Smooth muscle cell (in vitro differentiated cells): ENCODE measurements around the gene ADAMTSL3. TPM values are rescaled to one million over a fixed set of nuclear protein-coding genes. Genes with fewer than 3 reads are reported as not detected.
A peak's percentile ranks its signal among the peaks of the same experiment; 100 is the strongest.

Experiments used
- DNase-seq: peaks from one replicate; lab custom pipeline; 2025; ENCODE audit not compliant: unreplicated experiment; lab: John Stamatoyannopoulos, UW
- H2AFZ ChIP-seq: fragments of 200-600 bp; sonication (generic); 2 replicates; pipeline ENCODE4 v1.6.0; 2016; ENCODE audit warnings: antibody characterized with exemption, low read depth, mild to moderate bottlenecking
- H3F3A ChIP-seq: fragments of 200-600 bp; sonication (generic); 2 replicates; pipeline ENCODE4 v1.6.0; 2017; ENCODE audit warnings: antibody characterized with exemption, low read depth
- H3K27ac ChIP-seq: fragments of 200-600 bp; sonication (generic); 2 replicates; pipeline ENCODE4 v1.5.1; 2016; ENCODE audit warnings: low read depth, mild to moderate bottlenecking
- H3K27me3 ChIP-seq: fragments of 200-600 bp; sonication (generic); 2 replicates; pipeline ENCODE4 v1.6.1; 2016; ENCODE audit warnings: low read depth, mild to moderate bottlenecking
- H3K36me3 ChIP-seq: fragments of 200-600 bp; sonication (generic); 2 replicates; pipeline ENCODE4 v1.5.1; 2016; ENCODE audit warnings: low read depth
- H3K4me1 ChIP-seq: fragments of 200-600 bp; sonication (generic); 2 replicates; pipeline ENCODE4 v1.5.1; 2016; ENCODE audit warnings: low read depth
- H3K4me2 ChIP-seq: fragments of 200-600 bp; sonication (generic); 2 replicates; pipeline ENCODE4 v1.6.0; 2016; ENCODE audit warnings: mild to moderate bottlenecking
- H3K4me3 ChIP-seq: fragments of 200-600 bp; sonication (generic); 2 replicates; pipeline ENCODE4 v1.5.1; 2016; ENCODE audit warnings: mild to moderate bottlenecking
- H3K79me2 ChIP-seq: fragments of 200-600 bp; sonication (generic); 2 replicates; pipeline ENCODE4 v1.6.0; 2016; ENCODE audit warnings: low read depth, mild to moderate bottlenecking
- H3K9ac ChIP-seq: fragments of 200-600 bp; sonication (generic); 2 replicates; pipeline ENCODE4 v1.6.0; 2016; ENCODE audit warnings: low read depth
- H3K9me3 ChIP-seq: fragments of 200-600 bp; sonication (generic); replicated peaks from 2 replicates; pipeline ENCODE4 v1.5.1; 2016; ENCODE audit warnings: low read depth
- H4K20me1 ChIP-seq: fragments of 200-600 bp; sonication (generic); 2 replicates; pipeline ENCODE4 v1.6.0; 2016; ENCODE audit warnings: low read depth
- CTCF ChIP-seq: fragments of 200-600 bp; sonication (generic); IDR thresholded peaks from 2 replicates; pipeline ENCODE4 v1.5.1; 2017; ENCODE audit warnings: borderline replicate concordance, mild to moderate bottlenecking, antibody characterized with exemption; ENCODE audit not compliant: insufficient read depth, poor library complexity, severe bottlenecking
- WGBS: methylation state at CpG from one replicate; pipeline ENCODE4 v1.1.7; 2016; ENCODE audit warnings: low lambda C conversion rate; 5-methylcytosine and 5-hydroxymethylcytosine counted together
- polyA plus RNA-seq: library from polyadenylated mRNA; unstranded; fragments of >200 nt; fragmentation: Nextera tagmentation; extraction: Ambion mirVana; gene quantifications from 2 replicates; pipeline ENCODE4 v1.2.1, GENCODE V29; 2016
- total RNA-seq: library from RNA; depleted of rRNA; stranded (reverse); fragments of >200 nt; gene quantifications from 2 replicates; pipeline ENCODE4 v1.2.3, GENCODE V29; 2014

ADAMTSL3 gene
- total and polyA plus RNA-seq, 2 experiments from 2014 or later: 0.17 to 0.22 TPM

GRCh38 chr15:83816124-83816883 is 162.4 kb downstream of the ADAMTSL3 start:
- H3K27ac ChIP-seq: no peak overlapping the region
- no peaks in the 10 kb centered on the region for H4K20me1 ChIP-seq
- no peak overlapping the region for H2AFZ ChIP-seq
- no peaks in the 10 kb centered on the region for H3K36me3 ChIP-seq
- no peaks in the 10 kb centered on the region for H3K4me1 ChIP-seq
- no peak overlapping the region for H3K9ac ChIP-seq
- no peak for DNase-seq
- no peak for TF ChIP-seq CTCF
- H3K79me2 ChIP-seq: no peaks in the 10 kb centered on the region
- H3K4me2 ChIP-seq: no peak overlapping the region
- 86% methylated on average over 8 of the region's 8 CpGs for WGBS
- H3F3A ChIP-seq: no peaks in the 10 kb centered on the region
- H3K27me3 ChIP-seq: no peaks in the 10 kb centered on the region
- no peaks in the 10 kb centered on the region for H3K9me3 ChIP-seq
- no peak overlapping the region for H3K4me3 ChIP-seq

GRCh38 chr15:83818591-83818990 is 164.7 kb downstream of the ADAMTSL3 start:
- 94% methylated on average over 8 of the region's 8 CpGs for WGBS
- Histone ChIP-seq H3K27ac (no peak overlapping the region), H3K4me3 (no peak overlapping the region), H3K27me3 (no peaks in the 10 kb centered on the region), H3F3A (no peaks in the 10 kb centered on the region), H3K4me1 (no peaks in the 10 kb centered on the region), H3K9ac (no peak overlapping the region), H3K4me2 (no peak overlapping the region), H3K36me3 (no peaks in the 10 kb centered on the region), H3K79me2 (no peaks in the 10 kb centered on the region), H4K20me1 (no peaks in the 10 kb centered on the region), H2AFZ (no peak overlapping the region), H3K9me3 (no peaks in the 10 kb centered on the region)
- no peak for TF ChIP-seq CTCF
- DNase-seq: no peak

- H3K4me2 ChIP-seq: no peak overlapping the region
- no peaks in the 10 kb centered on the region for H3K79me2 ChIP-seq
- H3K9me3 ChIP-seq: no peaks in the 10 kb centered on the region
- H3K4me1 ChIP-seq: no peaks in the 10 kb centered on the region
- no peak overlapping the region for H3K27ac ChIP-seq
- H3K9ac ChIP-seq: no peak overlapping the region
- H3K27me3 ChIP-seq: peaks cover 4% of the 10 kb centered on the region
- no peaks in the 10 kb centered on the region for H3F3A ChIP-seq
- TF ChIP-seq CTCF: no peak
- H3K4me3 ChIP-seq: no peak overlapping the region
- H3K36me3 ChIP-seq: no peaks in the 10 kb centered on the region
- no peaks in the 10 kb centered on the region for H4K20me1 ChIP-seq
- no peak overlapping the region for H2AFZ ChIP-seq
- 85% methylated on average over 4 of the region's 4 CpGs for WGBS
- DNase-seq: no peak
Measured at GRCh38 chr15:83830381-83830780, 176.5 kb downstream of the ADAMTSL3 start.

- Histone ChIP-seq H3K9ac (no peak overlapping the region), H3K27ac (no peak overlapping the region), H3K9me3 (no peaks in the 10 kb centered on the region), H3K79me2 (no peaks in the 10 kb centered on the region), H3K4me1 (no peaks in the 10 kb centered on the region), H2AFZ (no peak overlapping the region), H3K36me3 (no peaks in the 10 kb centered on the region), H4K20me1 (no peaks in the 10 kb centered on the region), H3F3A (no peaks in the 10 kb centered on the region), H3K4me2 (peak overlapping the region; percentile 8), H3K27me3 (peaks cover 4% of the 10 kb centered on the region), H3K4me3 (no peak overlapping the region)
- TF ChIP-seq CTCF: no peak
- WGBS: 59% methylated on average over 4 of the region's 4 CpGs
- no peak for DNase-seq
Measured at GRCh38 chr15:83833569-83833968, 179.6 kb downstream of the ADAMTSL3 start.
